HuH-7.5 (cell line): ENCODE data around the gene RPS6KL1.

Source experiments
- DNase-seq: peaks from one replicate; pipeline ENCODE4 v3.0.0; 2011; ENCODE audit warnings: low spot score

The RPS6KL1 gene

GRCh38 chr14:74855021-74855420 is 68.0 kb downstream of the RPS6KL1 start:
- DNase-seq: no peak
